ENCODE measurements around the gene ARPC4. TPM values are rescaled to one million over a fixed set of nuclear protein-coding genes. Genes with fewer than 3 reads are reported as not detected.
A peak's percentile ranks its signal among the peaks of the same experiment; 100 is the strongest.

ARPC4 gene
- total and polyA plus RNA-seq, 2 donors from 2014 or later: 138 to 164 TPM

- no peaks in the 10 kb centered on the region for H3K9me3 ChIP-seq (ENCODE audit: control insufficient read depth in 2 of 3, insufficient read depth in 1 of 3, low read length in 3 of 3)
- no peak overlapping the region for H3K9ac ChIP-seq (ENCODE audit: low read length in 3 of 3)
- intact Hi-C loops (cut with DNase I): no loop called here
- H3K4me3 ChIP-seq (ENCODE audit: low read length in 3 of 3): peak overlapping the region in 2 of 3 donors; percentile 29 to 60
- no peaks in the 10 kb centered on the region for H3K27me3 ChIP-seq (ENCODE audit: control insufficient read depth, insufficient read depth, low read length)
- TF ChIP-seq, protein P1, sequence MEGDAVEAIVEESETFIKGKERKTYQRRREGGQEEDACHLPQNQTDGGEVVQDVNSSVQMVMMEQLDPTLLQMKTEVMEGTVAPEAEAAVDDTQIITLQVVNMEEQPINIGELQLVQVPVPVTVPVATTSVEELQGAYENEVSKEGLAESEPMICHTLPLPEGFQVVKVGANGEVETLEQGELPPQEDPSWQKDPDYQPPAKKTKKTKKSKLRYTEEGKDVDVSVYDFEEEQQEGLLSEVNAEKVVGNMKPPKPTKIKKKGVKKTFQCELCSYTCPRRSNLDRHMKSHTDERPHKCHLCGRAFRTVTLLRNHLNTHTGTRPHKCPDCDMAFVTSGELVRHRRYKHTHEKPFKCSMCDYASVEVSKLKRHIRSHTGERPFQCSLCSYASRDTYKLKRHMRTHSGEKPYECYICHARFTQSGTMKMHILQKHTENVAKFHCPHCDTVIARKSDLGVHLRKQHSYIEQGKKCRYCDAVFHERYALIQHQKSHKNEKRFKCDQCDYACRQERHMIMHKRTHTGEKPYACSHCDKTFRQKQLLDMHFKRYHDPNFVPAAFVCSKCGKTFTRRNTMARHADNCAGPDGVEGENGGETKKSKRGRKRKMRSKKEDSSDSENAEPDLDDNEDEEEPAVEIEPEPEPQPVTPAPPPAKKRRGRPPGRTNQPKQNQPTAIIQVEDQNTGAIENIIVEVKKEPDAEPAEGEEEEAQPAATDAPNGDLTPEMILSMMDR (IDR thresholded peaks at IDR 0.05; ENCODE audit: borderline replicate concordance, extremely low read depth, insufficient read depth): no peak
- no peak overlapping the region for H3K27ac ChIP-seq (ENCODE audit: low read depth in 2 of 2, low read length in 2 of 2)
- DNase-seq (no peak), FAIRE-seq (no peak)
- H3K36me3 ChIP-seq (ENCODE audit: control insufficient read depth in 2 of 3, insufficient read depth in 3 of 3, low read length in 3 of 3): peaks cover 0 to 2% (median 2%) of the 10 kb centered on the region in 3 donors
- H3K4me1 ChIP-seq (ENCODE audit: control insufficient read depth in 2 of 3, insufficient read depth in 2 of 3, low read depth in 1 of 3, low read length in 3 of 3): peaks cover 0 to 17% (median 0%) of the 10 kb centered on the region in 3 donors
Measured at GRCh38 chr3:9810846-9811245, 18.0 kb downstream of the ARPC4 start.

GRCh38 chr3:9812870-9813483, 20.1 kb downstream of the ARPC4 start:
- H3K9ac ChIP-seq (ENCODE audit: low read length in 3 of 3): no peak overlapping the region
- H3K9me3 ChIP-seq (ENCODE audit: control insufficient read depth in 2 of 3, insufficient read depth in 1 of 3, low read length in 3 of 3): no peaks in the 10 kb centered on the region
- intact Hi-C loops (cut with DNase I): no loop called here
- no peak for DNase-seq
- no peak overlapping the region for H3K27ac ChIP-seq (ENCODE audit: low read depth in 2 of 2, low read length in 2 of 2)
- peaks cover 0 to 17% (median 0%) of the 10 kb centered on the region in 3 donors for H3K4me1 ChIP-seq (ENCODE audit: control insufficient read depth in 2 of 3, insufficient read depth in 2 of 3, low read depth in 1 of 3, low read length in 3 of 3)
- H3K27me3 ChIP-seq (ENCODE audit: control insufficient read depth, insufficient read depth, low read length): no peaks in the 10 kb centered on the region
- FAIRE-seq: no peak
- TF ChIP-seq, protein P1 (IDR thresholded peaks at IDR 0.05; ENCODE audit: borderline replicate concordance, extremely low read depth, insufficient read depth): no peak
- peaks cover 0 to 2% (median 0%) of the 10 kb centered on the region in 3 donors for H3K36me3 ChIP-seq (ENCODE audit: control insufficient read depth in 2 of 3, insufficient read depth in 3 of 3, low read length in 3 of 3)
- no peak overlapping the region for H3K4me3 ChIP-seq (ENCODE audit: low read length in 3 of 3)

- DNase-seq: no peak
- Histone ChIP-seq H3K27ac (ENCODE audit: low read depth in 2 of 2, low read length in 2 of 2) (no peak overlapping the region), H3K9me3 (ENCODE audit: control insufficient read depth in 2 of 3, insufficient read depth in 1 of 3, low read length in 3 of 3) (no peaks in the 10 kb centered on the region), H3K4me3 (ENCODE audit: low read length in 3 of 3) (no peak overlapping the region), H3K27me3 (ENCODE audit: control insufficient read depth, insufficient read depth, low read length) (no peaks in the 10 kb centered on the region), H3K4me1 (ENCODE audit: control insufficient read depth in 2 of 3, insufficient read depth in 2 of 3, low read depth in 1 of 3, low read length in 3 of 3) (peaks cover 0 to 2% (median 0%) of the 10 kb centered on the region in 3 donors), H3K36me3 (ENCODE audit: control insufficient read depth in 2 of 3, insufficient read depth in 3 of 3, low read length in 3 of 3) (peaks cover 0 to 2% (median 0%) of the 10 kb centered on the region in 3 donors), H3K9ac (ENCODE audit: low read length in 3 of 3) (no peak overlapping the region)
- TF ChIP-seq, protein P1 (IDR thresholded peaks at IDR 0.05; ENCODE audit: borderline replicate concordance, extremely low read depth, insufficient read depth): no peak
- intact Hi-C loops (cut with DNase I): no loop called here
- no peak for FAIRE-seq
Measured at GRCh38 chr3:9815986-9816385, 23.1 kb downstream of the ARPC4 start.

Measured in kidney (tissue), 14 donors.